G401 (cell line): ENCODE measurements around the gene CSTPP1. TPM values are rescaled to one million over a fixed set of nuclear protein-coding genes. Genes with fewer than 3 reads are reported as not detected.

Experiments used
- DNase-seq: peaks from one replicate; pipeline ENCODE4 v3.0.0-alpha.2; 2015; ENCODE audit warnings: low spot score
- in situ Hi-C: cut with HindIII; loops from 2 replicates; pipeline ENCODE4 v1.10.0; 2016; ENCODE audit warnings: low sequenced_read_pairs, mixed read lengths
- total RNA-seq: library from RNA; depleted of rRNA; stranded (reverse); fragments of >200 nt; shearing (Covaris generic); gene quantifications from 2 replicates; pipeline ENCODE4 v1.2.3, GENCODE V29; 2014

Gene CSTPP1
- total RNA-seq, 1 experiment from 2014 or later: 19.3 TPM

DNA sequence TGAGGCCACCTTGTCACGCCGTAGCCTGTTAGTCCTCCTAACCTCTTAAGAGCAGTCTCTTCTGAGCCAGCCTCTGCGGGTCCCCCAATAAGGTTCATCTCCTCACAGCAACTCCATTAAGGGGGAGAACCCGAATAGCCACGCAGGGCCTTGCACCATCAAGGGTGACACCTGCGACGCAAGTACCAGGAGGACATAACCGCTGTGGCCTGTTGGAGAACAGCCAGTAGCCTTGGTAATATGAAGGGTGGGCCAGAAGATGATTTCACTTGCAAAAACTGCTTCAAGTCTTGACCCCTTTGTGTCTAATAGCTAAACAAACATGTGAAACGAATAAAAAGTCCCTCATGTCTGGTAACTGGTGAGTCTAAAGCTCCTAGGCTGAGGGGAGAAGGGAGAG is 225.3 kb downstream of the CSTPP1 start:
- in situ Hi-C loops: no loop called here

DNA sequence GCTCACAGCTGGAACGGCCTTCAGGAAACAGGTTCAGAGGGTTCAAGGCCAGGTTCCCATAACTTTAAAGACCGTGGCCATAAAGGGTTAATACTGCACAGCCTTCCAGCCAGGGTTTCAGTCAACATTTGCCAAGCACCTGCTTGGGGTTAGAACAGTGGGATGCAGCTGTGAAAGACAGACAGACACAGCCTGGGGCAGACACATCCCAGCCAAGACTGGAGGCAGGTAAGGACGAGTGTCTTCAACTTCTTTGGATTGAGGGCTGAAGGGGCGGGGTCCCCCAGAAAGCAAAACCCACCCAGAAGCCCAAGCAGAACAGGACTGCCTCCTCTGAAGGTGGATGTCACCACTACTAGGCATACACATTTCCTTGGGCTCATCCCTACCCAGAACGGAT is 225.9 kb downstream of the CSTPP1 start:
- DNase-seq: no peak
- in situ Hi-C loops: no loop called here

More for the DNA sequence above, 225.3 kb downstream of the CSTPP1 start:
- no peak for DNase-seq

- no peak for DNase-seq
- in situ Hi-C loops: no loop called here
Observed at GRCh38 chr11:47163193-47163592, 226.6 kb downstream of the CSTPP1 start.

- in situ Hi-C loops: no loop called here
Observed at GRCh38 chr11:47163898-47164297, 227.3 kb downstream of the CSTPP1 start.

GRCh38 chr11:47164321-47164720 is 227.8 kb downstream of the CSTPP1 start:
- DNase-seq: no peak
- in situ Hi-C loops: no loop called here

More at GRCh38 chr11:47163898-47164297, 227.3 kb downstream of the CSTPP1 start:
- no peak for DNase-seq

GRCh38 chr11:47165253-47165840 is 228.8 kb downstream of the CSTPP1 start:
- in situ Hi-C loops: no loop called here
- DNase-seq: no peak

GRCh38 chr11:47166368-47166767 is 229.8 kb downstream of the CSTPP1 start:
- no peak for DNase-seq
- in situ Hi-C loops: no loop called here

- DNase-seq: no peak
Observed at GRCh38 chr11:47171061-47171838, 234.7 kb downstream of the CSTPP1 start.

DNA sequence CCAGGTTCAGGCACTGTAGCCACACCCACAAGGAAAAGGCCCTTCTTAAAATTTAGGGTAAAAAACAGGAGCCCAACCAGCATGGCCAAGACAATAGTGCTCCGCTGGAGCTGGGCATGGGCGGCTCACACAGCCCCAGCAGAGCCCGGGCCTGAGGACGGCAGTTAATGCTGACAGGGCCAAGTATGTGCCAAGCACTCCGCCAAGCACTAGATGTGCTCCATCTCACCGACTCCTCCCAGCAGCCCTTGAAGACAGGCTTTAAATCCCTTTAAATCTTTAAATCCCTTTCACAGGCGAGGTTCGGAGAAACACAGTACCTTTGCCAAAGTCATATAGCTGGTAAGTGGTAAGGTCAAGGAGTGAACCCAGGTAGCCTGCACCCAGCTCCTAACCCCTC is 235.3 kb downstream of the CSTPP1 start:
- in situ Hi-C loops: no loop called here
- DNase-seq: no peak

More at GRCh38 chr11:47171061-47171838, 234.7 kb downstream of the CSTPP1 start:
- in situ Hi-C loops: no loop called here

DNA sequence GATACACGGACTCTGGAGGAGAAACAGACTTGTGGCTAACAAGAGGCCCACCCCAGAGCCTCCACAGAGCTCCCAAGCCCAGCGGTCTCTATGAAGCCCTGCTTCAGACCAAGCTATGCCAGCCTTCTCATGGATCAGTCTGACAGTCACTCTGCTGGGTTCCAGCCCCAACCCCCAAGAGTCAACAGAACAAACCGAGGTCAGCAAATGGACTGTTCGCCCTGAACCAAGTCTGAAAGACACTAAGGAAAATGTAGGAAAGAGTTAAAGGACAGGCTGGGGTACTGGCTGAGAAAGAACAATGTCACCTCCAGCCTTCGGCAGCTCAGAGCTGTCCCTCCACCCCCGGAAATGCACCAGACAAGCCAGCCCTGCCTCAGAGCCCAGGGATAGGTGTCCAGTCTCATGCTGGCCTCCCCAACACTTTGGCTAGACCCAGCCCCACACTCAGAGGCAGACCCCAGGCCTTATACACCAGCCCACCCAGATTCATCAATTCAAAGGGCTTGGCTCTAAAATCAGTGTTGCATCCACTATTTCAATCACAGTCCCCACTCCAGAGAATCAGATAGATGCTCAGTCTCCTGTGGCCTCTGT is 236.3 kb downstream of the CSTPP1 start:
- in situ Hi-C loops: no loop called here
- no peak for DNase-seq

- in situ Hi-C loops: no loop called here
Observed at GRCh38 chr11:47175746-47176327, 239.3 kb downstream of the CSTPP1 start.

DNA sequence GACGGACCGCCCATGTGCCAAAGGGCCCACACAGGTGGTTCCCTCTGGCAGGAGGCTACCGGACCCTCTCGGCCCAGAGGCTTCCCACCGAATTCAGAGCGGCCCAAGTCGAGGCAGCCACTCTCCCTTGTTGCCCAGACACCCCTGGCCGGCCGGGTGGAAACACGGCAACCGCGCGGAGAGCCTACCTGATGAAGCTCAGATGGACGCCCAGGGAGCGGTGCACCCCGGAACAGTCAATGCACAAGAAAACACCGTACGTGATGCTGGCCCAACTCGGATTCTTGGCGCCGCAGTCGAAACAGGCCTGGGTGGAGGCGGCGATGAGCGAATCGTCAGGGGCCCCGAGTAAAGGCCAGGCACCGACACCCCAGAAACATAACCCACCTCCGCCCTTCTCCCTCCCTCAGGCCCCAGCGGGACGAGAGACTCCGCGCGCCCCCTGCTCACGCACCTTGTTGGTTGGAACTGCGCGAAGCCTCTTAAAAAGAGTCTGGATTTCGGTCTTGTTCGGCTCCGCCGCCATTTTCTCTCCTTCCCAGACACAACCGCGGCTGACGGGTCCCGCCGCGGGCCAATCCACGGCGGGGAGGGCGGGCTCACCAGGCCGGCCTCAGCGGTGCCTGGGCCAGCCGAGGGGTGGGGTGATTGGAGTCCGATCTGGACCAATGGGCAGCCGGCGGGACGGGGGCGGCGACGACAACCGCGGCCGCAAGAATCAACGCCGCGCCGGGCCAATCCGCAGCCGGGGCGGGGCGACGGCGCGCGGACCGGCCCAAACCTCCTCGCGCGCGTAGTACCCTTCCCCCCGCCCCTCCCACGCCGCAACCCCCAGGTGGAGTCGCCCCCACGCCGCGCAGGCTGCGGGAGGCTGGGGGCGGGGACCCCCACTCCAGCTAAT is 240.0 kb downstream of the CSTPP1 start, which contains the start of gene ARFGAP2:
ARFGAP2 (minus strand) TSS at position 552 of the 901 bp plus-strand sequence; CDS start at position 526, 26 bp downstream.
- DNase-seq: peak; percentile 97
- in situ Hi-C loops: no loop called here

More at GRCh38 chr11:47175746-47176327, 239.3 kb downstream of the CSTPP1 start:
- no peak for DNase-seq

DNA sequence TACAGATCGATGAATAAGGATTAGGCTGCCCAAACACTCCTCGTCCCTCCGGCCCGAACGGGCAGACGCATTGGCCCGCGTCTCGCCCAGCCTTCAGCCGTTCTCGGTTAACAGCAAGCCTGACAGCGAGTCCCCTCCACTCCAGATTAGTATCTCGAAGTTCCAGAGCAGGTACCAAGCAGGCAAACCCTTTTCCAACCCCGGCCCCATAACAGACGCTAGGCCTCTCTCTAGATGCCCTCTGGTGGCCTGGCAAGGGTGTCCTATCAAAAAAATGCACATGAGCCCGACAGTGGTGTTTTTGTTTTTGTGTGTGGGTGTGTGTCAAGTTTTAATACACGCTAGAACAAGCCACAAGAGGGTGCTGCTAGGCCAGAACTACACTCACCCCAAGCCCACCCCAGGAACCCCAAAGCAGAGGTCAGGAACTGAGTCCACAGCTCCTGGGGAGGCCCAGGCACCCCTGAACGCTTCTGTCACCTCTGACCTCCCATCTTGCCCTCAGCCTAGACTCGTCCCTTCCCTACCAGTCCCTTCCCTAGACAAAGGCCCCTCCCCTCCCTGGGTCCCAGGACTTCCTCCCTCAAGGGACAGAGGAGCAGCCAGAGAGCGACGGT is 240.8 kb downstream of the CSTPP1 start:
- peak; percentile 84 for DNase-seq
- in situ Hi-C loops: no loop called here

- DNase-seq: no peak
- in situ Hi-C loops: no loop called here
Observed at GRCh38 chr11:47177846-47178245, 241.3 kb downstream of the CSTPP1 start.

- in situ Hi-C loops: no loop called here
Observed at GRCh38 chr11:47178316-47178715, 241.8 kb downstream of the CSTPP1 start.

DNA sequence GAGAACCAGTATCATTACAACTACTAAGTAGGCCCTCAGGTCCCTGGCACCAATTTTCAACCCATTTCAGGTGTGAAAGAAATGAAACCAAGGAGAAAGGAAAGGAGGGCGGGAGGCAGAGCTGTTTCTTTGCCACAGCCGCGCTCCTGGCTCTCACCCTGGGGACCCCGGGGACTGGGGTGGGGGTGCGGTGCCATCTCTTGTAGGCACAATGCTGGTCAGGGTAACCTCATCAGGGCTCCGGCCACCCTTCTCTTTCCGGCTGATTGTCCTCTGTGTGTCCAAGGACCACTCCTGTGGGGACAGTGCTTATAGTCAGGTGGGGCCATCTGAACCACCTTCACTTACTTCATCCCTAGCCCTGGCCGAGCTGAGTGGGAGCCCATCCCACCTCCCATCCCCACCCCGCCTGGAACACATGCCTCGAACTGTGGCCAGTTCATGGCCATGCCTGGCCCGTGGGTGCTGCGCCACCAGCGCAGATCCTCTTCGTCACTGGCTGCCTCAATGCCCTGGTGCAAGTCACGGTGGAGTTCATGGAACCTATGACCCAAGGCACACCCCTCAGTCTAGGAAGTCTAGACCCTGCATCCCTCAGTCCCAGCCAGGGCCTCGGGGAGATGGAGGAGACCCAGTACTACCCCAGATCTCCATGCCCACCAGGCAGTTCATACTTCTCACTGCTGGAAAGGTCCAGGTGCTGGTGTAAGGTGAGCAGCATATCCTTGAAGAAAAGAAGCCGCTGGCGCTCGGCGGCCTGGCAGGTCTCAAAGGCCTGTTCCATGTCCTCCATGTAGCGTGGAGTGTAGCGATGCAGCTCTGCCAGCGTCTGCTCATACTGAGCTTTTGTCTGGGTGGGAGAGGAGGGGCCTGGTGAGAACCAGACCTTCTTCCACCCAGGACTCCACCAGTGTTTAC is 242.4 kb downstream of the CSTPP1 start:
- in situ Hi-C loops: no loop called here
- DNase-seq: no peak

More at GRCh38 chr11:47178316-47178715, 241.8 kb downstream of the CSTPP1 start:
- DNase-seq: no peak

- in situ Hi-C loops: no loop called here
- peak; percentile 47 for DNase-seq
Observed at GRCh38 chr11:47179655-47179991, 243.1 kb downstream of the CSTPP1 start.
